WTC11 (cell line): ENCODE data around the gene TLR4. TPM values are rescaled to one million over a fixed set of nuclear protein-coding genes. Genes with fewer than 3 reads are reported as not detected.

Experiments
- ATAC-seq: fragments of 200-7000 bp; cut with Tn5 transposase; 2 replicates; pipeline ENCODE4 v1.10.0; 2021; ENCODE audit warnings: mild to moderate bottlenecking, moderate library complexity
- CTCF ChIA-PET: fragments of 300-600 bp; sonication (Branson Sonifier 250); formaldehyde crosslinking; loops from one replicate; lab custom pipeline; 2021; ENCODE audit warnings: antibody characterized with exemption; lab: Charles Lee
- POLR2A ChIA-PET: fragments of 350-600 bp; sonication (Branson Sonifier 250); formaldehyde crosslinking; loops from one replicate; lab custom pipeline; 2021; ENCODE audit warnings: antibody characterized with exemption; lab: Charles Lee
- DNase-seq: peaks from one replicate; pipeline ENCODE4 v3.0.0; 2021; ENCODE audit warnings: low spot score
- H3K27ac Mint-ChIP-seq: 2 replicates; pipeline ENCODE4 v1.8.0; 2021; ENCODE audit warnings: mixed read lengths
- H3K27me3 Mint-ChIP-seq: 2 replicates; pipeline ENCODE4 v1.8.0; 2021; ENCODE audit warnings: low read depth, mild to moderate bottlenecking, moderate library complexity, mixed read lengths
- H3K36me3 Mint-ChIP-seq: 2 replicates; pipeline ENCODE4 v1.8.0; 2021; ENCODE audit warnings: mixed read lengths
- H3K4me1 Mint-ChIP-seq: 2 replicates; pipeline ENCODE4 v1.8.0; 2022; ENCODE audit warnings: mixed read lengths
- H3K4me3 Mint-ChIP-seq: 2 replicates; pipeline ENCODE4 v1.8.0; 2021; ENCODE audit warnings: mild to moderate bottlenecking, moderate library complexity, mixed read lengths
- H3K9me3 Mint-ChIP-seq: 2 replicates; pipeline ENCODE4 v1.8.0; 2021; ENCODE audit warnings: mixed read lengths
- CBFB ChIP-seq: sonication (generic); formaldehyde crosslinking; IDR thresholded peaks from 2 replicates; pipeline ENCODE4 v1.8.1; 2022; ENCODE audit warnings: mild to moderate bottlenecking, low read depth, missing genetic modification reagents
- CTCF ChIP-seq: fragments of 200-600 bp; IDR thresholded peaks from 2 replicates; pipeline ENCODE4 v1.8.0; 2022; ENCODE audit warnings: antibody characterized with exemption
- EMX1 ChIP-seq: fragments of 250-450 bp; sonication (Bioruptor Pico); IDR thresholded peaks from 2 replicates; pipeline ENCODE4 v1.8.0; 2021; ENCODE audit warnings: mild to moderate bottlenecking
- ESRRA ChIP-seq: sonication (generic); formaldehyde crosslinking; IDR thresholded peaks from 2 replicates; pipeline ENCODE4 v1.8.1; 2022; ENCODE audit warnings: mild to moderate bottlenecking, missing genetic modification reagents, borderline replicate concordance
- GABPB1 ChIP-seq: sonication (generic); formaldehyde crosslinking; IDR thresholded peaks from 2 replicates; pipeline ENCODE4 v1.8.1; 2023; ENCODE audit warnings: mild to moderate bottlenecking, missing genetic modification reagents
- GRHL2 ChIP-seq: fragments of 250-450 bp; sonication (Bioruptor Pico); IDR thresholded peaks from 2 replicates; pipeline ENCODE4 v1.8.0; 2022; ENCODE audit warnings: mild to moderate bottlenecking, moderate library complexity; ENCODE audit not compliant: insufficient replicate concordance, severe bottlenecking
- IRF1 ChIP-seq: sonication (generic); formaldehyde crosslinking; IDR thresholded peaks from 2 replicates; pipeline ENCODE4 v1.8.0; 2023; ENCODE audit warnings: missing genetic modification reagents
- JUN ChIP-seq: sonication (generic); formaldehyde crosslinking; IDR thresholded peaks from 2 replicates; pipeline ENCODE4 v1.8.0; 2023; ENCODE audit warnings: mild to moderate bottlenecking, missing genetic modification reagents
- KAT7 ChIP-seq: sonication (generic); formaldehyde crosslinking; IDR thresholded peaks from 2 replicates; pipeline ENCODE4 v1.8.1; 2023; ENCODE audit warnings: missing genetic modification reagents, mild to moderate bottlenecking, borderline replicate concordance
- MAX ChIP-seq: sonication (generic); formaldehyde crosslinking; IDR thresholded peaks from 2 replicates; pipeline ENCODE4 v1.8.0; 2022; ENCODE audit warnings: mild to moderate bottlenecking, missing genetic modification reagents
- MLX ChIP-seq: sonication (generic); formaldehyde crosslinking; IDR thresholded peaks from 2 replicates; pipeline ENCODE4 v1.8.1; 2023; ENCODE audit warnings: mild to moderate bottlenecking, missing genetic modification reagents, moderate library complexity
- NFYB ChIP-seq: sonication (generic); formaldehyde crosslinking; conservative IDR thresholded peaks from 2 replicates; pipeline ENCODE4 v1.8.0; 2022; ENCODE audit warnings: low read depth, missing genetic modification reagents
- SMAD3 ChIP-seq: sonication (generic); formaldehyde crosslinking; IDR thresholded peaks from 2 replicates; pipeline ENCODE4 v1.8.0; 2022; ENCODE audit warnings: missing genetic modification reagents, mild to moderate bottlenecking, borderline replicate concordance
- TP53 ChIP-seq: sonication (generic); formaldehyde crosslinking; IDR thresholded peaks from 2 replicates; pipeline ENCODE4 v1.8.1; 2023; ENCODE audit warnings: mild to moderate bottlenecking, missing genetic modification reagents
- ZNF263 ChIP-seq: sonication (generic); formaldehyde crosslinking; IDR thresholded peaks from 2 replicates; pipeline ENCODE4 v1.8.1; 2022; ENCODE audit warnings: low read depth, mild to moderate bottlenecking, moderate library complexity, missing genetic modification reagents
- ZNF423 ChIP-seq: fragments of 250-450 bp; sonication (Bioruptor Pico); IDR thresholded peaks from 2 replicates; pipeline ENCODE4 v2.1.2; 2022; ENCODE audit warnings: mild to moderate bottlenecking, moderate library complexity
- total RNA-seq: library from RNA; stranded (reverse); gene quantifications from 3 replicates; pipeline ENCODE4 v1.2.3, GENCODE V29; 2021
- TF ChIP-seq, protein P1 (sequence below): fragments of 250-450 bp; sonication (Bioruptor Pico); IDR thresholded peaks from 2 replicates; pipeline ENCODE4 v1.9.0; 2021; ENCODE audit warnings: mild to moderate bottlenecking
- TF ChIP-seq, protein P2 (sequence below): sonication (generic); formaldehyde crosslinking; IDR thresholded peaks from 2 replicates; pipeline ENCODE4 v1.8.1; 2023; ENCODE audit warnings: mild to moderate bottlenecking, missing genetic modification reagents
- TF ChIP-seq, protein P3 (sequence below): sonication (generic); formaldehyde crosslinking; IDR thresholded peaks from 2 replicates; pipeline ENCODE4 v1.8.1; 2022; ENCODE audit warnings: mild to moderate bottlenecking, moderate library complexity, missing genetic modification reagents
- TF ChIP-seq, protein P4 (sequence below): sonication (generic); formaldehyde crosslinking; conservative IDR thresholded peaks from 2 replicates; pipeline ENCODE4 v1.8.1; 2022; ENCODE audit warnings: mild to moderate bottlenecking, missing genetic modification reagents
- TF ChIP-seq, protein P5 (sequence below): sonication (generic); formaldehyde crosslinking; IDR thresholded peaks from 2 replicates; pipeline ENCODE4 v1.8.1; 2022; ENCODE audit warnings: low read depth, mild to moderate bottlenecking, moderate library complexity, missing genetic modification reagents, borderline replicate concordance

Gene TLR4
- total RNA-seq, 1 experiment from 2014 or later = 0.11 TPM

- ATAC-seq (no peak), DNase-seq (no peak)
- CTCF ChIA-PET = no interaction called here
- Mint-ChIP-seq H3K4me1 (peaks cover 11% of the 10 kb centered on the region), H3K9me3 (peaks cover 43% of the 10 kb centered on the region), H3K36me3 (peaks cover 25% of the 10 kb centered on the region), H3K27ac (no peak overlapping the region), H3K4me3 (no peak overlapping the region), H3K27me3 (no peaks in the 10 kb centered on the region)
- POLR2A ChIA-PET = no interaction called here
- TF ChIP-seq MLX (no peak), IRF1 (CRISPR knock-in tag) (no peak), EMX1 (CRISPR knock-in tag) (no peak), NFYB (CRISPR knock-in tag) (no peak), ZNF263 (no peak), CBFB (no peak), SMAD3 (no peak), CTCF (no peak), ZNF423 (CRISPR knock-in tag) (no peak), GABPB1 (CRISPR knock-in tag) (no peak)
- TF ChIP-seq, protein P1, sequence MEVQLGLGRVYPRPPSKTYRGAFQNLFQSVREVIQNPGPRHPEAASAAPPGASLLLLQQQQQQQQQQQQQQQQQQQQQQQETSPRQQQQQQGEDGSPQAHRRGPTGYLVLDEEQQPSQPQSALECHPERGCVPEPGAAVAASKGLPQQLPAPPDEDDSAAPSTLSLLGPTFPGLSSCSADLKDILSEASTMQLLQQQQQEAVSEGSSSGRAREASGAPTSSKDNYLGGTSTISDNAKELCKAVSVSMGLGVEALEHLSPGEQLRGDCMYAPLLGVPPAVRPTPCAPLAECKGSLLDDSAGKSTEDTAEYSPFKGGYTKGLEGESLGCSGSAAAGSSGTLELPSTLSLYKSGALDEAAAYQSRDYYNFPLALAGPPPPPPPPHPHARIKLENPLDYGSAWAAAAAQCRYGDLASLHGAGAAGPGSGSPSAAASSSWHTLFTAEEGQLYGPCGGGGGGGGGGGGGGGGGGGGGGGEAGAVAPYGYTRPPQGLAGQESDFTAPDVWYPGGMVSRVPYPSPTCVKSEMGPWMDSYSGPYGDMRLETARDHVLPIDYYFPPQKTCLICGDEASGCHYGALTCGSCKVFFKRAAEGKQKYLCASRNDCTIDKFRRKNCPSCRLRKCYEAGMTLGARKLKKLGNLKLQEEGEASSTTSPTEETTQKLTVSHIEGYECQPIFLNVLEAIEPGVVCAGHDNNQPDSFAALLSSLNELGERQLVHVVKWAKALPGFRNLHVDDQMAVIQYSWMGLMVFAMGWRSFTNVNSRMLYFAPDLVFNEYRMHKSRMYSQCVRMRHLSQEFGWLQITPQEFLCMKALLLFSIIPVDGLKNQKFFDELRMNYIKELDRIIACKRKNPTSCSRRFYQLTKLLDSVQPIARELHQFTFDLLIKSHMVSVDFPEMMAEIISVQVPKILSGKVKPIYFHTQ (CRISPR knock-in tag) = no peak
- TF ChIP-seq, protein P2, sequence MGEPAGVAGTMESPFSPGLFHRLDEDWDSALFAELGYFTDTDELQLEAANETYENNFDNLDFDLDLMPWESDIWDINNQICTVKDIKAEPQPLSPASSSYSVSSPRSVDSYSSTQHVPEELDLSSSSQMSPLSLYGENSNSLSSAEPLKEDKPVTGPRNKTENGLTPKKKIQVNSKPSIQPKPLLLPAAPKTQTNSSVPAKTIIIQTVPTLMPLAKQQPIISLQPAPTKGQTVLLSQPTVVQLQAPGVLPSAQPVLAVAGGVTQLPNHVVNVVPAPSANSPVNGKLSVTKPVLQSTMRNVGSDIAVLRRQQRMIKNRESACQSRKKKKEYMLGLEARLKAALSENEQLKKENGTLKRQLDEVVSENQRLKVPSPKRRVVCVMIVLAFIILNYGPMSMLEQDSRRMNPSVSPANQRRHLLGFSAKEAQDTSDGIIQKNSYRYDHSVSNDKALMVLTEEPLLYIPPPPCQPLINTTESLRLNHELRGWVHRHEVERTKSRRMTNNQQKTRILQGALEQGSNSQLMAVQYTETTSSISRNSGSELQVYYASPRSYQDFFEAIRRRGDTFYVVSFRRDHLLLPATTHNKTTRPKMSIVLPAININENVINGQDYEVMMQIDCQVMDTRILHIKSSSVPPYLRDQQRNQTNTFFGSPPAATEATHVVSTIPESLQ (CRISPR knock-in tag) = no peak
- TF ChIP-seq, protein P3, sequence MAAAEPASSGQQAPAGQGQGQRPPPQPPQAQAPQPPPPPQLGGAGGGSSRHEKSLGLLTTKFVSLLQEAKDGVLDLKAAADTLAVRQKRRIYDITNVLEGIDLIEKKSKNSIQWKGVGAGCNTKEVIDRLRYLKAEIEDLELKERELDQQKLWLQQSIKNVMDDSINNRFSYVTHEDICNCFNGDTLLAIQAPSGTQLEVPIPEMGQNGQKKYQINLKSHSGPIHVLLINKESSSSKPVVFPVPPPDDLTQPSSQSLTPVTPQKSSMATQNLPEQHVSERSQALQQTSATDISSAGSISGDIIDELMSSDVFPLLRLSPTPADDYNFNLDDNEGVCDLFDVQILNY (CRISPR knock-in tag) = no peak
- TF ChIP-seq, protein P4, sequence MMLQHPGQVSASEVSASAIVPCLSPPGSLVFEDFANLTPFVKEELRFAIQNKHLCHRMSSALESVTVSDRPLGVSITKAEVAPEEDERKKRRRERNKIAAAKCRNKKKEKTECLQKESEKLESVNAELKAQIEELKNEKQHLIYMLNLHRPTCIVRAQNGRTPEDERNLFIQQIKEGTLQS (CRISPR knock-in tag) = no peak
These were observed 12.8 kb upstream of the TLR4 start for GRCh38 chr9:117691367-117691766.

- peaks cover 12% of the 10 kb centered on the region for H3K36me3 Mint-ChIP-seq
- POLR2A ChIA-PET = interaction anchor here (0.6 kb wide), 1 partner anchor 538 kb away, joined by 3 read pairs; no protein-coding TSS in a partner anchor
- no peak for DNase-seq
- TF ChIP-seq, protein P5, sequence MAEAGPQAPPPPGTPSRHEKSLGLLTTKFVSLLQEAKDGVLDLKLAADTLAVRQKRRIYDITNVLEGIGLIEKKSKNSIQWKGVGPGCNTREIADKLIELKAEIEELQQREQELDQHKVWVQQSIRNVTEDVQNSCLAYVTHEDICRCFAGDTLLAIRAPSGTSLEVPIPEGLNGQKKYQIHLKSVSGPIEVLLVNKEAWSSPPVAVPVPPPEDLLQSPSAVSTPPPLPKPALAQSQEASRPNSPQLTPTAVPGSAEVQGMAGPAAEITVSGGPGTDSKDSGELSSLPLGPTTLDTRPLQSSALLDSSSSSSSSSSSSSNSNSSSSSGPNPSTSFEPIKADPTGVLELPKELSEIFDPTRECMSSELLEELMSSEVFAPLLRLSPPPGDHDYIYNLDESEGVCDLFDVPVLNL (CRISPR knock-in tag) = no peak
- TF ChIP-seq JUN (CRISPR knock-in tag) (no peak), KAT7 (CRISPR knock-in tag) (no peak), ESRRA (CRISPR knock-in tag) (no peak), TP53 (no peak), MAX (no peak), GRHL2 (CRISPR knock-in tag) (no peak)
- no peaks in the 10 kb centered on the region for H3K27me3 Mint-ChIP-seq
- no peak for ATAC-seq
- H3K4me3 Mint-ChIP-seq = no peak overlapping the region
- CTCF ChIA-PET = no interaction called here
- H3K27ac Mint-ChIP-seq = no peak overlapping the region
- peaks cover 24% of the 10 kb centered on the region for H3K9me3 Mint-ChIP-seq
- H3K4me1 Mint-ChIP-seq = no peaks in the 10 kb centered on the region
These were observed 8.0 kb upstream of the TLR4 start for GRCh38 chr9:117696154-117696553.
